Astrocyte (in vitro differentiated cells and primary cell): ENCODE results near the gene PLXNC1. TPM values are rescaled to one million over a fixed set of nuclear protein-coding genes. Genes with fewer than 3 reads are reported as not detected.

ENCODE experiments used
- DNase-seq: peaks from one replicate; pipeline ENCODE4 v3.0.0-alpha.2; 2010; ENCODE audit warnings: low read depth
- FAIRE-seq: peaks from 2 replicates; lab custom pipeline; 2011; peaks lifted over from hg19 to GRCh38; lab: Jason Lieb, UNC
- H2AFZ ChIP-seq: 2 replicates; pipeline ENCODE4 v1.6.0; 2012; ENCODE audit warnings: low read depth, low read length, inconsistent platforms
- H3K27ac ChIP-seq: 2 replicates; pipeline ENCODE4 v1.5.1; 2011; ENCODE audit warnings: low read depth, low read length, inconsistent platforms
- H3K27me3 ChIP-seq: 2 replicates; pipeline ENCODE4 v1.6.0; 2011; ENCODE audit warnings: low read length, inconsistent platforms; ENCODE audit not compliant: insufficient read depth
- H3K36me3 ChIP-seq: 2 replicates; pipeline ENCODE4 v1.5.1; 2011; ENCODE audit warnings: low read length, inconsistent platforms; ENCODE audit not compliant: insufficient read depth
- H3K4me1 ChIP-seq: 2 replicates; pipeline ENCODE4 v1.5.1; 2011; ENCODE audit warnings: low read length, inconsistent platforms; ENCODE audit not compliant: insufficient read depth
- H3K4me2 ChIP-seq: 2 replicates; pipeline ENCODE4 v1.6.0; 2012; ENCODE audit warnings: low read length, inconsistent platforms
- H3K4me3 ChIP-seq: 2 replicates; pipeline ENCODE4 v1.5.1; 2011; ENCODE audit warnings: low read depth, mild to moderate bottlenecking, low read length, inconsistent platforms; ENCODE audit not compliant: insufficient read depth
- H3K79me2 ChIP-seq: 2 replicates; pipeline ENCODE4 v1.6.0; 2012; ENCODE audit warnings: mild to moderate bottlenecking, low read length, inconsistent platforms; ENCODE audit not compliant: insufficient read depth
- H3K9ac ChIP-seq: 2 replicates; pipeline ENCODE4 v1.6.0; 2012; ENCODE audit warnings: mild to moderate bottlenecking, low read length, inconsistent platforms
- H3K9me3 ChIP-seq: 2 replicates; pipeline ENCODE4 v1.5.1; 2012; ENCODE audit warnings: low read depth, mild to moderate bottlenecking, low read length, inconsistent platforms; ENCODE audit not compliant: insufficient read depth
- H4K20me1 ChIP-seq: 2 replicates; pipeline ENCODE4 v1.6.0; 2012; ENCODE audit warnings: low read length, inconsistent platforms; ENCODE audit not compliant: insufficient read depth
- H3K27ac Mint-ChIP-seq: one replicate; pipeline ENCODE4 v1.8.0; 2021; ENCODE audit warnings: mild to moderate bottlenecking, mixed read lengths; ENCODE audit not compliant: unreplicated experiment
- H3K27me3 Mint-ChIP-seq: one replicate; pipeline ENCODE4 v1.8.0; 2021; ENCODE audit warnings: low read depth, mixed read lengths; ENCODE audit not compliant: unreplicated experiment
- H3K36me3 Mint-ChIP-seq: one replicate; pipeline ENCODE4 v1.8.0; 2021; ENCODE audit warnings: low read depth, mixed read lengths; ENCODE audit not compliant: unreplicated experiment
- H3K4me1 Mint-ChIP-seq: one replicate; pipeline ENCODE4 v1.8.0; 2021; ENCODE audit warnings: low read depth, mixed read lengths; ENCODE audit not compliant: unreplicated experiment
- H3K4me3 Mint-ChIP-seq: one replicate; pipeline ENCODE4 v1.8.0; 2021; ENCODE audit warnings: mild to moderate bottlenecking, moderate library complexity, mixed read lengths; ENCODE audit not compliant: unreplicated experiment
- H3K9me3 Mint-ChIP-seq: one replicate; pipeline ENCODE4 v1.8.0; 2021; ENCODE audit warnings: mild to moderate bottlenecking, mixed read lengths; ENCODE audit not compliant: unreplicated experiment
- CTCF ChIP-seq: IDR thresholded peaks from 2 replicates; pipeline ENCODE4 v1.5.1; 2011; ENCODE audit warnings: low read depth, mild to moderate bottlenecking, inconsistent platforms, low read length, moderate library complexity; ENCODE audit not compliant: insufficient read depth
- EZH2 ChIP-seq: IDR thresholded peaks from 2 replicates; pipeline ENCODE4 v1.6.1; 2012; ENCODE audit warnings: mild to moderate bottlenecking, low read length, inconsistent platforms; ENCODE audit not compliant: insufficient read depth
- total RNA-seq: library from RNA; stranded (reverse); gene quantifications from 2 replicates; pipeline ENCODE4 v1.2.1, GENCODE V29; 2021

PLXNC1 gene
- total RNA-seq, 1 donor from 2014 or later: 6.9 TPM

DNA sequence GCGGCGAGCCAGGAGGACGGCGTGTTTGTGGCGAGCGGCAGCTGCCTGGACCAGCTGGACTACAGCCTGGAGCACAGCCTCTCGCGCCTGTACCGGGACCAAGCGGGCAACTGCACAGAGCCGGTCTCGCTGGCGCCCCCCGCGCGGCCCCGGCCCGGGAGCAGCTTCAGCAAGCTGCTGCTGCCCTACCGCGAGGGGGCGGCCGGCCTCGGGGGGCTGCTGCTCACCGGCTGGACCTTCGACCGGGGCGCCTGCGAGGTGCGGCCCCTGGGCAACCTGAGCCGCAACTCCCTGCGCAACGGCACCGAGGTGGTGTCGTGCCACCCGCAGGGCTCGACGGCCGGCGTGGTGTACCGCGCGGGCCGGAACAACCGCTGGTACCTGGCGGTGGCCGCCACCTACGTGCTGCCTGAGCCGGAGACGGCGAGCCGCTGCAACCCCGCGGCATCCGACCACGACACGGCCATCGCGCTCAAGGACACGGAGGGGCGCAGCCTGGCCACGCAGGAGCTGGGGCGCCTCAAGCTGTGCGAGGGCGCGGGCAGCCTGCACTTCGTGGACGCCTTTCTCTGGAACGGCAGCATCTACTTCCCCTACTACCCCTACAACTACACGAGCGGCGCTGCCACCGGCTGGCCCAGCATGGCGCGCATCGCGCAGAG, 873 bp downstream of the PLXNC1 start:
- Histone ChIP-seq H3K27me3 (peaks cover 81% of the 10 kb centered on the region), H3K4me2 (peak overlapping the region; percentile 80), H2AFZ (peak overlapping the region; percentile 56), H3K9me3 (no peaks in the 10 kb centered on the region), H3K27ac (no peak overlapping the region), H4K20me1 (no peaks in the 10 kb centered on the region), H3K9ac (no peak overlapping the region), H3K4me3 (peak overlapping the region; percentile 37), H3K4me1 (peaks cover 7% of the 10 kb centered on the region), H3K79me2 (no peaks in the 10 kb centered on the region), H3K36me3 (no peaks in the 10 kb centered on the region)
- H3K4me3 Mint-ChIP-seq: peak overlapping the region; percentile 73
- H3K4me1 Mint-ChIP-seq: no peaks in the 10 kb centered on the region
- peaks cover 42% of the 10 kb centered on the region for H3K27me3 Mint-ChIP-seq
- TF ChIP-seq CTCF (no peak), EZH2 (peak; percentile 87)
- DNase-seq (peak; percentile 24), FAIRE-seq (no peak)
- H3K27ac Mint-ChIP-seq: no peak overlapping the region
- no peaks in the 10 kb centered on the region for H3K36me3 Mint-ChIP-seq
- H3K9me3 Mint-ChIP-seq: no peaks in the 10 kb centered on the region

GRCh38 chr12:94149781-94150239, 1.4 kb downstream of the PLXNC1 start:
- H3K9me3 Mint-ChIP-seq: no peaks in the 10 kb centered on the region
- no peaks in the 10 kb centered on the region for H3K36me3 Mint-ChIP-seq
- no peak for TF ChIP-seq CTCF
- peak; percentile 44 for TF ChIP-seq EZH2
- H3K4me3 Mint-ChIP-seq: peak overlapping the region; percentile 73
- peak overlapping the region; percentile 56 for H2AFZ ChIP-seq
- H3K4me1 Mint-ChIP-seq: no peaks in the 10 kb centered on the region
- no peak overlapping the region for H3K4me3 ChIP-seq
- FAIRE-seq (no peak), DNase-seq (no peak)
- H3K36me3 ChIP-seq: no peaks in the 10 kb centered on the region
- peaks cover 81% of the 10 kb centered on the region for H3K27me3 ChIP-seq
- H3K9ac ChIP-seq: no peak overlapping the region
- no peaks in the 10 kb centered on the region for H4K20me1 ChIP-seq
- H3K4me2 ChIP-seq: peak overlapping the region; percentile 80
- H3K27ac ChIP-seq: no peak overlapping the region
- peaks cover 40% of the 10 kb centered on the region for H3K27me3 Mint-ChIP-seq
- no peaks in the 10 kb centered on the region for H3K9me3 ChIP-seq
- H3K27ac Mint-ChIP-seq: no peak overlapping the region
- no peaks in the 10 kb centered on the region for H3K79me2 ChIP-seq
- peaks cover 7% of the 10 kb centered on the region for H3K4me1 ChIP-seq
